OCI-LY7 (cell line): ENCODE measurements around the gene ATP2A3. TPM values are rescaled to one million over a fixed set of nuclear protein-coding genes. Genes with fewer than 3 reads are reported as not detected.

Source experiments
- BruUV-seq: library from RNA; stranded (reverse); fragments of 400-500 nt; replicated peaks from 2 replicates; lab custom pipeline; 2021; lab: Mats Ljungman, UMichigan
- CTCF ChIA-PET: fragments of 300-600 bp; sonication (Branson Sonifier 250); formaldehyde crosslinking; loops from one replicate; lab custom pipeline; 2022; ENCODE audit warnings: antibody characterized with exemption; ENCODE audit not compliant: unreplicated experiment; lab: Charles Lee
- POLR2A ChIA-PET: fragments of 300-600 bp; sonication (Branson Sonifier 250); formaldehyde crosslinking; loops from one replicate; lab custom pipeline; 2022; ENCODE audit warnings: antibody characterized with exemption; lab: Charles Lee
- DNase-seq: peaks from one replicate; pipeline ENCODE4 v3.0.0-alpha.2; 2015; ENCODE audit warnings: low spot score
- H2AFZ ChIP-seq: fragments of 200-600 bp; sonication (generic), shearing (Covaris generic); 2 replicates; pipeline ENCODE4 v1.6.1; 2014; ENCODE audit warnings: mild to moderate bottlenecking, antibody characterized with exemption, low read length, moderate library complexity
- H3K27ac ChIP-seq: fragments of 200-600 bp; sonication (generic); 2 replicates; pipeline ENCODE4 v1.5.1; 2014; ENCODE audit warnings: mixed run types, low read depth, mild to moderate bottlenecking, moderate library complexity, low read length, inconsistent platforms; ENCODE audit not compliant: poor library complexity, severe bottlenecking
- H3K36me3 ChIP-seq: fragments of 200-600 bp; sonication (generic); 2 replicates; pipeline ENCODE4 v1.6.1; 2014; ENCODE audit warnings: mild to moderate bottlenecking, antibody characterized with exemption, low read length, moderate library complexity, mixed read lengths; ENCODE audit not compliant: insufficient read depth
- H3K4me1 ChIP-seq: fragments of 200-600 bp; sonication (generic); 2 replicates; pipeline ENCODE4 v1.5.1; 2014; ENCODE audit warnings: mild to moderate bottlenecking, low read length; ENCODE audit not compliant: insufficient read depth, poor library complexity, severe bottlenecking
- H3K4me2 ChIP-seq: fragments of 200-600 bp; sonication (generic); 2 replicates; pipeline ENCODE4 v1.6.1; 2014; ENCODE audit warnings: mild to moderate bottlenecking, low read length
- H3K4me3 ChIP-seq: fragments of 200-600 bp; sonication (generic); 2 replicates; pipeline ENCODE4 v1.5.1; 2014; ENCODE audit warnings: mild to moderate bottlenecking, low read depth, low read length; ENCODE audit not compliant: poor library complexity, severe bottlenecking
- H3K79me2 ChIP-seq: fragments of 200-600 bp; sonication (generic); 2 replicates; pipeline ENCODE4 v1.6.1; 2016; ENCODE audit warnings: low read depth, mild to moderate bottlenecking, low read length, moderate library complexity, mixed read lengths; ENCODE audit not compliant: insufficient read depth
- H3K9me2 ChIP-seq: fragments of 200-600 bp; sonication (generic); 2 replicates; pipeline ENCODE4 v1.6.1; 2016; ENCODE audit warnings: mild to moderate bottlenecking, low read length, mixed read lengths; ENCODE audit not compliant: insufficient read depth
- H3K9me3 ChIP-seq: fragments of 200-600 bp; sonication (generic); 2 replicates; pipeline ENCODE4 v1.6.1; 2014; ENCODE audit warnings: mild to moderate bottlenecking, mixed run types, low read length, mixed read lengths
- H4K20me1 ChIP-seq: fragments of 200-600 bp; sonication (generic); 2 replicates; pipeline ENCODE4 v1.6.1; 2014; ENCODE audit warnings: mild to moderate bottlenecking, antibody characterized with exemption, low read length, moderate library complexity, mixed read lengths; ENCODE audit not compliant: insufficient read depth
- EZH2phosphoT487 ChIP-seq: fragments of 200-600 bp; sonication (generic); IDR thresholded peaks from 2 replicates; pipeline ENCODE4 v1.6.1; 2018; ENCODE audit warnings: low read depth, borderline replicate concordance, mild to moderate bottlenecking, mixed run types, antibody characterized with exemption, low read length, moderate library complexity, mixed read lengths
- intact Hi-C: fragments of 100-400 bp; cut with micrococcal nuclease; formaldehyde crosslinking; loops from one replicate; pipeline ENCODE4 v1.10.0; 2022; ENCODE audit not compliant: unreplicated experiment
- total RNA-seq, 2 experiments: library from RNA; depleted of rRNA in 1 of 2; stranded (reverse); fragments of >200 nt in 1 of 2; shearing (Covaris generic) in 1 of 2; gene quantifications; 2 replicates each; pipeline ENCODE4 v1.2.3, GENCODE V29; 2014 to 2022
- TF ChIP-seq, protein P1 (sequence below): fragments of 200-600 bp; sonication (generic); conservative IDR thresholded peaks from 2 replicates; pipeline ENCODE4 v1.5.1; 2014; ENCODE audit warnings: mild to moderate bottlenecking, antibody characterized with exemption, low read length, moderate library complexity, mixed read lengths

The ATP2A3 gene
- total RNA-seq, 2 experiments from 2014 or later, result 108 to 353 TPM

DNA sequence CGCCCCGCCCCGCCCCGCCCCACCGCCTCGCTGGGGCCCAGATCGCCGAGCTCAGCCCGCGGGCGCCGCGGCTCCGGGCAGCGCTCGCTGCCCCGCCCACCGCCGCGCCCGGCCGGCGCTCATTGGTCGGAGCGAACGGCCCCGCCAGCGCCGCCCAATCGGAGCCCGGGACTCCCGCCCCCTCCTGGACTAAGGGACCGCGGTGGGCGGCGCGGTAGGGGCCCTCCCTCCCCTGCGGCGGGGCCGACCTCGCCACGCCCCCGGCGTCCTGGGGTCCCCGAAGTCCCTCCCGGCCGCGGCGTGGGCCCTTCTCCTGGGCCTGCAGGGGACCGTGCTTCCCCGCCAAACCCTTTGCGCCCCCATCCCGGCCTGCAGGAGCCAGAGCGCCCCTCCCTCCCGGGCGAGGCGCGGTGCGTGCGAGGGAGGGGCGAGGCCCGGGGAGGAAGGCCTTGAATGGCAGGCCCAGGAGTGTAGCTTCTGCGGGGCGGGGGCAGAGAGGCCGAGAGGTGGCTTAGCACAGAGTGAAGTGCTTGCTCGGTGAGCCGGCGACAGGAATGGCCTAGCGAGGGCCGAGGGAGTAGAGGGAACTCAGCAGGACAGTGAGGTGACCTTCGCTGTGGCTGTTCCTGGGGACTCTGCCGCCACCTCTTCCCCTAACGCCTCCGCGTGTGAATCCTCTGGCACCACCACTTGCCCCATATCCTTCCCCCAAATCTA is 71.1 kb downstream of the ATP2A3 start, which contains the start of gene CAMKK1:
TSS of gene CAMKK1 (minus strand) at position 51 of the 717 bp plus-strand sequence. CDS start 7,366 bp downstream, outside the sequence.
- TF ChIP-seq, protein P1, sequence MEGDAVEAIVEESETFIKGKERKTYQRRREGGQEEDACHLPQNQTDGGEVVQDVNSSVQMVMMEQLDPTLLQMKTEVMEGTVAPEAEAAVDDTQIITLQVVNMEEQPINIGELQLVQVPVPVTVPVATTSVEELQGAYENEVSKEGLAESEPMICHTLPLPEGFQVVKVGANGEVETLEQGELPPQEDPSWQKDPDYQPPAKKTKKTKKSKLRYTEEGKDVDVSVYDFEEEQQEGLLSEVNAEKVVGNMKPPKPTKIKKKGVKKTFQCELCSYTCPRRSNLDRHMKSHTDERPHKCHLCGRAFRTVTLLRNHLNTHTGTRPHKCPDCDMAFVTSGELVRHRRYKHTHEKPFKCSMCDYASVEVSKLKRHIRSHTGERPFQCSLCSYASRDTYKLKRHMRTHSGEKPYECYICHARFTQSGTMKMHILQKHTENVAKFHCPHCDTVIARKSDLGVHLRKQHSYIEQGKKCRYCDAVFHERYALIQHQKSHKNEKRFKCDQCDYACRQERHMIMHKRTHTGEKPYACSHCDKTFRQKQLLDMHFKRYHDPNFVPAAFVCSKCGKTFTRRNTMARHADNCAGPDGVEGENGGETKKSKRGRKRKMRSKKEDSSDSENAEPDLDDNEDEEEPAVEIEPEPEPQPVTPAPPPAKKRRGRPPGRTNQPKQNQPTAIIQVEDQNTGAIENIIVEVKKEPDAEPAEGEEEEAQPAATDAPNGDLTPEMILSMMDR, result no peak
- TF ChIP-seq EZH2phosphoT487, result no peak
- peak within 1 kb of the TSS; percentile 68 for H3K4me3 ChIP-seq
- peak within 1 kb of the TSS; percentile 60 for H2AFZ ChIP-seq
- peaks cover 52% of the 10 kb centered on the region for H3K4me1 ChIP-seq
- H3K4me2 ChIP-seq, result peak within 1 kb of the TSS; percentile 78
- no peaks in the 10 kb centered on the region for H3K36me3 ChIP-seq
- intact Hi-C loops, result no loop called here
- POLR2A ChIA-PET, result interaction anchor here (0.5 to 0.6 kb wide), 2 partner anchors 46 to 114 kb away, joined by 3 read pairs; no protein-coding TSS in a partner anchor
- H3K9me2 ChIP-seq, result no peaks in the 10 kb centered on the region
- no peaks in the 10 kb centered on the region for H4K20me1 ChIP-seq
- no peaks in the 10 kb centered on the region for H3K9me3 ChIP-seq
- H3K27ac ChIP-seq, result no peak within 1 kb of the TSS
- no TSS peak for BruUV-seq
- CTCF ChIA-PET, result interaction anchor here (0.6 to 0.7 kb wide), 2 partner anchors 84 to 140 kb away, joined by 3 read pairs; no protein-coding TSS in a partner anchor
- peak; percentile 92 for DNase-seq
- no peaks in the 10 kb centered on the region for H3K79me2 ChIP-seq

GRCh38 chr17:3892095-3892998 is 71.9 kb downstream of the ATP2A3 start:
- BruUV-seq, result no TSS peak
- Histone ChIP-seq H3K36me3 (no peaks in the 10 kb centered on the region), H3K4me2 (peak overlapping the region; percentile 78), H2AFZ (peak overlapping the region; percentile 29; the same call in 1 of the 2 replicates), H3K4me1 (peaks cover 48% of the 10 kb centered on the region), H4K20me1 (no peaks in the 10 kb centered on the region), H3K79me2 (no peaks in the 10 kb centered on the region), H3K27ac (no peak overlapping the region), H3K4me3 (peak overlapping the region; percentile 68), H3K9me3 (no peaks in the 10 kb centered on the region), H3K9me2 (no peaks in the 10 kb centered on the region)
- ChIA-PET POLR2A (interaction anchor here (0.5 kb wide), 1 partner anchor 45 kb away, joined by 3 read pairs; no protein-coding TSS in a partner anchor), CTCF (interaction anchor here (0.6 kb wide), 1 partner anchor 141 kb away, joined by 3 read pairs; no protein-coding TSS in a partner anchor)
- intact Hi-C loops, result no loop called here
- TF ChIP-seq, protein P1, result peak; percentile 35; the same call in 1 of the 2 replicates
- no peak for TF ChIP-seq EZH2phosphoT487
- DNase-seq, result peak; percentile 27
